HEK293T (cell line): ENCODE results near the gene LYPLA2.
"Not testable (repeated sequence)": the region's sequence is repeated elsewhere in the genome, so short reads cannot be mapped to it uniquely, and the experiment has no call there.

Source experiments
- CTCF ChIA-PET: fragments of 350-600 bp; formaldehyde crosslinking; extraction: SDS; loops from one replicate; lab custom pipeline; 2021; ENCODE audit warnings: antibody characterized with exemption, inconsistent platforms; lab: Yijun Ruan, JAX
- POLR2A ChIA-PET: fragments of 350-600 bp; formaldehyde crosslinking; extraction: SDS; loops from one replicate; lab custom pipeline; 2020; ENCODE audit warnings: antibody characterized with exemption, inconsistent platforms; lab: Yijun Ruan, JAX
- DNase-seq: peaks from one replicate; pipeline ENCODE4 v3.0.0; 2012; ENCODE audit warnings: mixed read lengths; ENCODE audit errors: extremely low spot score
- ARNT ChIP-seq: fragments of 450-650 bp; IDR thresholded peaks from 2 replicates; pipeline ENCODE4 v1.6.1; 2017; ENCODE audit warnings: mild to moderate bottlenecking
- BHLHE40 ChIP-seq: fragments of 450-650 bp; IDR thresholded peaks from 2 replicates; pipeline ENCODE4 v1.6.1; 2016; ENCODE audit warnings: mild to moderate bottlenecking, moderate library complexity, borderline replicate concordance
- CTBP1 ChIP-seq: fragments of 450-650 bp; IDR thresholded peaks from 2 replicates; pipeline ENCODE4 v1.6.1; 2016; ENCODE audit warnings: borderline replicate concordance
- ELF4 ChIP-seq: fragments of 450-650 bp; IDR thresholded peaks from 2 replicates; pipeline ENCODE4 v1.6.1; 2017; ENCODE audit warnings: antibody characterized with exemption
- FOXA1 ChIP-seq: fragments of 450-650 bp; IDR thresholded peaks from 2 replicates; pipeline ENCODE4 v1.6.1; 2016; ENCODE audit warnings: mild to moderate bottlenecking
- FOXK2 ChIP-seq: fragments of 450-650 bp; IDR thresholded peaks from 2 replicates; pipeline ENCODE4 v1.6.1; 2016; ENCODE audit warnings: mild to moderate bottlenecking
- FOXM1 ChIP-seq: fragments of 450-650 bp; IDR thresholded peaks from 2 replicates; pipeline ENCODE4 v1.6.1; 2017; ENCODE audit warnings: mild to moderate bottlenecking, borderline replicate concordance
- HDGF ChIP-seq: fragments of 450-650 bp; IDR thresholded peaks from 2 replicates; pipeline ENCODE4 v1.6.1; 2017; ENCODE audit warnings: antibody characterized with exemption, borderline replicate concordance
- L3MBTL2 ChIP-seq: fragments of 450-650 bp; conservative IDR thresholded peaks from 2 replicates; pipeline ENCODE4 v1.6.1; 2016; ENCODE audit warnings: mild to moderate bottlenecking
- LEF1 ChIP-seq: fragments of 450-650 bp; IDR thresholded peaks from 2 replicates; pipeline ENCODE4 v1.6.1; 2017; ENCODE audit warnings: mild to moderate bottlenecking, borderline replicate concordance
- NFRKB ChIP-seq: fragments of 450-650 bp; IDR thresholded peaks from 2 replicates; pipeline ENCODE4 v1.6.1; 2016; ENCODE audit warnings: mild to moderate bottlenecking, moderate library complexity
- SP1 ChIP-seq: fragments of 450-650 bp; IDR thresholded peaks from 2 replicates; pipeline ENCODE4 v1.6.1; 2017
- SUZ12 ChIP-seq: fragments of 450-650 bp; IDR thresholded peaks from 2 replicates; pipeline ENCODE4 v1.6.1; 2016; ENCODE audit warnings: mild to moderate bottlenecking
- TARDBP ChIP-seq: fragments of 450-650 bp; IDR thresholded peaks from 2 replicates; pipeline ENCODE4 v1.6.1; 2016
- ZNF384 ChIP-seq: fragments of 450-650 bp; IDR thresholded peaks from 2 replicates; pipeline ENCODE4 v1.6.1; 2016
- TF ChIP-seq, protein P1 (sequence below): fragments of 450-650 bp; IDR thresholded peaks from 2 replicates; pipeline ENCODE4 v1.6.1; 2016

LYPLA2 gene

GRCh38 chr1:23776217-23776616 lies 14.7 kb upstream of the LYPLA2 start:
- CTCF ChIA-PET, result interaction anchor here (1.2 kb wide), 1 partner anchor 140 kb away, joined by 4 read pairs; no protein-coding TSS in a partner anchor
- DNase-seq, result no peak
- POLR2A ChIA-PET, result interaction anchor here (1.5 kb wide), 1 partner anchor 33 kb away, joined by 3 read pairs; the partner anchor contains the start of gene ELOA

DNA sequence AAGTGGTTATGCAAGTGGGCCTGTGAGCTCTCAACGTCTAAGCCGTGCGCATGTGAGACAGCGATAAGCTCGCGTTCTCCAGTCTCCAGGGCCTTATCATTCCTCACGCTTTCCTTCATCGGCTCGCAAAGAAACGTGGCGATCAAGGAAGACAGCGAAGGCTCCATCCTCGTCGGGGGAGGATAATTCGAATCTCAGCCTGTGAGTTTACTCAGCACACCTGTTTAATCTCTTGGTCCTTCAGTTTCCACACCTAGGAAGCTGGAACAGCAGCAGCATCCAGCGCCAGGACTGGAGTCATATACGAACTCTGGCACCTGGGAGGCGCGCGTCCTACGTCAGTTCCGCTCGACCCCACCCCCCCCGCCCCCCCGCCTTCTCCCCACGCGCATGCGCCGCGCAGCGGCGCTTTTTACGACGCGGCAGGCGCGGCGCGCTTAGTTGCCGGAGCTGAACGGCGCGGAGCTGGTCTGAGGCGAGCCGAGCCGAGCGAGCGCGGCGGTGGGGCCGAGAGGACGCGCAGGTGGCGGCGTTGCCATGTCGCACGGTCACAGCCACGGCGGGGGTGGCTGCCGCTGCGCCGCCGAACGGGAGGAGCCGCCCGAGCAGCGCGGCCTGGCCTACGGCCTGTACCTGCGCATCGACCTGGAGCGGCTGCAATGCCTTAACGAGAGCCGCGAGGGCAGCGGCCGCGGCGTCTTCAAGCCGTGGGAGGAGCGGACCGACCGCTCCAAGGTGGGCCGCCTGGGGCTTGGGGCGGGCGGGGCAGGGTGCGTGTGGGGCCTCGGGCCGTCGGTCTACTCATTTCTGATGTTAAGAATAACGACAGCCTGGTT lies 12.7 kb upstream of the LYPLA2 start, which contains the start of gene PITHD1:
PITHD1 (plus strand) TSS at position 440 of the 836 bp plus-strand sequence; CDS start at position 538, 98 bp downstream.
- ChIA-PET POLR2A (interaction anchor here (0.8 to 3.4 kb wide), 21 partner anchors 8 to 139 kb away, joined by 3 to 42 read pairs (median 4); partner anchors contain the start of genes ELOA, LYPLA2 and RPL11), CTCF (interaction anchor here (0.5 to 1.4 kb wide), 4 partner anchors 10 to 152 kb away, joined by 3 to 4 read pairs (median 4); no protein-coding TSS in a partner anchor)
- DNase-seq, result peak; percentile 95

More at GRCh38 chr1:23776217-23776616, 14.7 kb upstream of the LYPLA2 start:
- TF ChIP-seq FOXK2, result no peak
- no peak for TF ChIP-seq TARDBP
- TF ChIP-seq CTBP1, result no peak
- no peak for TF ChIP-seq LEF1

DNA sequence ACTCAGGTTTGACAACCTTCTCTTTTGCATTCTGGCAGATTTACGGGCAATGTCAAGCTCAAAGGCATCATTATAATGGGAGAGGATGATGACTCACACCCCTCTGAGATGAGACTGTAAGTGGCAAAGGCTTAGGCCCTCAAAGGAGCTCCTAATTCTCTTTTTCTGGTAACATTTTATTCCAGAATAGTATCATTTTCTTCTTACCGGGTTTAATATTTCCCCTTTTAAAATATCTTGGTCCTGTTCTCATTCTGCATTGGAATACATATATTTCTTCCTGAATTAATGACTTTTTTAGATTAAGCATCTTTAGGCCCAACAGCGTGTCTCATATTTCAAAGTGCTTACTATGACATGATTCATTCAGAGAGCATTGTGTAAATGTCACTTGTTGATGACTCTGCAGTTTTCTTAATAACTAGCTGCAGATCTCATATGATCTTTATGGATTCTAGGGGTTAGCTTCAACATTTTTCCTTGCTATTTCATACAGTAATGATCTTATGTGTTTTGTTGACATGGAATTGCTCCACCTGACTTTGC lies 11.0 kb upstream of the LYPLA2 start:
- no peak for DNase-seq
- CTCF ChIA-PET, result interaction anchor here (1.5 kb wide), 1 partner anchor 8 kb away, joined by 3 read pairs; no protein-coding TSS in a partner anchor
- no peak for TF ChIP-seq CTBP1
- TF ChIP-seq BHLHE40, result no peak
- no peak for TF ChIP-seq SP1
- TF ChIP-seq HDGF, result no peak
- no peak for TF ChIP-seq ELF4
- no peak for TF ChIP-seq ARNT
- no peak for TF ChIP-seq FOXA1
- TF ChIP-seq TARDBP, result no peak
- no peak for TF ChIP-seq FOXK2
- POLR2A ChIA-PET, result interaction anchor here (0.6 to 3.4 kb wide), 6 partner anchors 10 to 151 kb away, joined by 3 to 42 read pairs (median 3); partner anchors contain the start of genes ELOA, HMGCL and LYPLA2

More for the DNA sequence above, 12.7 kb upstream of the LYPLA2 start, which contains the start of gene PITHD1:
- TF ChIP-seq L3MBTL2, result peak; percentile 66
- TF ChIP-seq NFRKB, result no peak

GRCh38 chr1:23783141-23783540 lies 7.8 kb upstream of the LYPLA2 start:
- DNase-seq, POLR2A ChIA-PET, CTCF ChIA-PET: not testable (repeated sequence)

DNA sequence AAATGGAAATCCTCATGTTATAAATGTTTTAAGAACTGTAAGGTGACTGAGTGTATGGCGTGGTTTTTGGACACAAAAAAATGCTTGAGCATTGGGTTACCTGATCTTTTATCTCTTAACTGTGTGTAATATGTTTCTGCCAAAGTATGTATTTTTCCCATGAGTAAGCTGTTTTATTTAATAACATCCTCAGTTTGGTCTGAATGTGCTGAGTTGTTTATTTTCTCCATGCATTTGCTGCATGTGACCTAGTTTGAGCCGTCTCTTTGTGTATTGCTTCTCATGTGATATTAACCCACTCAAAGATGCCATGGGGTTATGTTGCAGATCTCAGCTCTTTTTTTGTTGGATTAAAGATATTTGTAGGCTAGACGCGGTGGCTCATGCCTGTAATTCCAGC lies 6.1 kb upstream of the LYPLA2 start:
- POLR2A ChIA-PET, result interaction anchor here (1.1 kb wide), 1 partner anchor 10 kb away, joined by 3 read pairs; no protein-coding TSS in a partner anchor
- CTCF ChIA-PET, result no interaction called here
- DNase-seq, result no peak
- no peak for TF ChIP-seq L3MBTL2

DNA sequence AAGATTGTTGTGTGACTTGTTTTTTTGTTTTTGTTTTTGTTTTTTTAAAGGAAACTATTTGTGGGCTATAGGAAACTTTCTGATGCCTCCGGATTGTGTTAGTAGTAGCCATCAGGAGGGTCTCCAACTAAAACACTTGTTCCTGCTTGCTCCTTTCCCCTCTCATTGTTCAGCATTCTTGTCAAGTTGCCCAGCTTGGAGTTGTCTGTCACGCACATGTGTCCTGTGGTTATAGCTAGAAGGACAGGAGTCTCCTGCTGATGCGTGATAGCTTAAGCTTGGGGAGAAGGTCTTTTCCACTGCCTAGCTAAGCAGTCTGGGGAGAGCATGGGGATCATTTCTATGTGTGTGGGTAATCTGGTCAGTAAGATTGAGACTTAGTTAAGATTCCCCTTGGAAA lies 3.2 kb upstream of the LYPLA2 start:
- CTCF ChIA-PET, result no interaction called here

DNA sequence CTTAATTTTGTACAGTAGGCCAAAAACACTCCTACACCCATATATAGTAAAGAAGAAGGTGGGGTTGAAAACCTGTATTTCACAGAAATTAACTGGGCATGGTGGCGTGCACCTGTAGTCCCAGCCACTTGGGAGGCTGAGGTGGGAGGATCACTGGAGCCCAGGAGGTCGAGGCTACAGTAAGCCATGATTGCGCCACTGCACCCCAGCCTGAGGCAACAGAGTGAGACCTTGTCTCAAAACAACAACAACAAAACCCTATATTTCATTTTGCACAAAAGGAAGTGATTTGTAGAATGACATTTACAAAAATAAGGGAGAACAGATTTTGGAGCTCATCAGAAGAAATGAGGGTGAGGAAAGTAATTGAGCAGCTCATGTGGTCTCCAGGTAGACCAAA lies 2.2 kb upstream of the LYPLA2 start:
- TF ChIP-seq BHLHE40 (no peak), TARDBP (no peak), LEF1 (no peak), HDGF (no peak), SP1 (no peak), ARNT (no peak), NFRKB (no peak)
- POLR2A ChIA-PET, result interaction anchor here (5.9 kb wide), 1 partner anchor 10 kb away, joined by 42 read pairs; the partner anchor contains the start of gene PITHD1
- CTCF ChIA-PET, result interaction anchor here (0.6 kb wide), 1 partner anchor 16 kb away, joined by 3 read pairs; no protein-coding TSS in a partner anchor
- DNase-seq, result no peak

More for the DNA sequence above, 3.2 kb upstream of the LYPLA2 start:
- TF ChIP-seq BHLHE40 (no peak), ARNT (no peak), SUZ12 (no peak), FOXA1 (no peak), NFRKB (no peak), SP1 (no peak), FOXM1 (no peak), ZNF384 (no peak), TARDBP (no peak), L3MBTL2 (no peak), HDGF (no peak), FOXK2 (no peak), CTBP1 (no peak)
- TF ChIP-seq, protein P1, sequence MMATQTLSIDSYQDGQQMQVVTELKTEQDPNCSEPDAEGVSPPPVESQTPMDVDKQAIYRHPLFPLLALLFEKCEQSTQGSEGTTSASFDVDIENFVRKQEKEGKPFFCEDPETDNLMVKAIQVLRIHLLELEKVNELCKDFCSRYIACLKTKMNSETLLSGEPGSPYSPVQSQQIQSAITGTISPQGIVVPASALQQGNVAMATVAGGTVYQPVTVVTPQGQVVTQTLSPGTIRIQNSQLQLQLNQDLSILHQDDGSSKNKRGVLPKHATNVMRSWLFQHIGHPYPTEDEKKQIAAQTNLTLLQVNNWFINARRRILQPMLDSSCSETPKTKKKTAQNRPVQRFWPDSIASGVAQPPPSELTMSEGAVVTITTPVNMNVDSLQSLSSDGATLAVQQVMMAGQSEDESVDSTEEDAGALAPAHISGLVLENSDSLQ, result no peak
- POLR2A ChIA-PET, result interaction anchor here (5.9 kb wide), 1 partner anchor 9 kb away, joined by 42 read pairs; the partner anchor contains the start of gene PITHD1
- no peak for DNase-seq
